Mammary epithelial cell (primary cell): ENCODE data around the gene NRSN1.

Source experiments
- EZH2 ChIP-seq: IDR thresholded peaks from 2 replicates; pipeline ENCODE4 v1.6.1; 2012; ENCODE audit warnings: low read length, inconsistent platforms, borderline replicate concordance
- TF ChIP-seq, protein P1 (sequence below), 2 donors: IDR thresholded peaks in 1 of 2; conservative IDR thresholded peaks in 1 of 2; 2 replicates each; pipeline ENCODE4 v1.5.1; 2011 to 2012; ENCODE audit warnings: inconsistent platforms in 2 of 2, low read length in 2 of 2, mild to moderate bottlenecking in 2 of 2, control low read depth in 1 of 2, low read depth in 1 of 2; ENCODE audit not compliant: insufficient read depth in 1 of 2; ENCODE audit errors: extremely low read depth in 1 of 2

DNA sequence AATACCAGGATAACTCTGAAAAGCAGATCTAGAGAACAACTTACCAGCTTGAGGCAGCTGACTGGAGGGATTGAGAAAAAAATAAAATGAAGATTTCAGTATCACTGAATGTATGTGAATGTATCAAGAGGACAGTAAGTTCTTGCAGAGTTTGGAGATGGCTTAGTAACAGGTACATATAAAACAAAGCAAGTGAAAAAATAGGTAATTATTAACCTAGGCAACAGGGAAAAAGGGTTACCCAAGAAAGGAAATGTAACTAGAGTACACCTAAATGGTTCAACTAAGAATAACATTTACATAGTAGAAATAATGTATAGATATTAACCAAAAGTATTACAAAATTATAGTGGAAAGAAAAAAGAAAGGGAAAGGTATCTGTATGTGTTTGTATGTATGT, 67.3 kb downstream of the NRSN1 start:
- TF ChIP-seq EZH2: no peak
- TF ChIP-seq, protein P1, sequence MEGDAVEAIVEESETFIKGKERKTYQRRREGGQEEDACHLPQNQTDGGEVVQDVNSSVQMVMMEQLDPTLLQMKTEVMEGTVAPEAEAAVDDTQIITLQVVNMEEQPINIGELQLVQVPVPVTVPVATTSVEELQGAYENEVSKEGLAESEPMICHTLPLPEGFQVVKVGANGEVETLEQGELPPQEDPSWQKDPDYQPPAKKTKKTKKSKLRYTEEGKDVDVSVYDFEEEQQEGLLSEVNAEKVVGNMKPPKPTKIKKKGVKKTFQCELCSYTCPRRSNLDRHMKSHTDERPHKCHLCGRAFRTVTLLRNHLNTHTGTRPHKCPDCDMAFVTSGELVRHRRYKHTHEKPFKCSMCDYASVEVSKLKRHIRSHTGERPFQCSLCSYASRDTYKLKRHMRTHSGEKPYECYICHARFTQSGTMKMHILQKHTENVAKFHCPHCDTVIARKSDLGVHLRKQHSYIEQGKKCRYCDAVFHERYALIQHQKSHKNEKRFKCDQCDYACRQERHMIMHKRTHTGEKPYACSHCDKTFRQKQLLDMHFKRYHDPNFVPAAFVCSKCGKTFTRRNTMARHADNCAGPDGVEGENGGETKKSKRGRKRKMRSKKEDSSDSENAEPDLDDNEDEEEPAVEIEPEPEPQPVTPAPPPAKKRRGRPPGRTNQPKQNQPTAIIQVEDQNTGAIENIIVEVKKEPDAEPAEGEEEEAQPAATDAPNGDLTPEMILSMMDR (conservative IDR thresholded peaks at IDR 0.05 in 1 of 2, IDR thresholded peaks at IDR 0.05 in 1 of 2; ENCODE audit: extremely low read depth in 1 of 2, insufficient read depth in 1 of 2, low read depth in 1 of 2, low read length in 2 of 2): no peak
